HepG2 (cell line): ENCODE measurements around the gene TAGAP.

Experiments
- GZF1 ChIP-seq: sonication (generic); formaldehyde crosslinking; IDR thresholded peaks from 2 replicates; pipeline ENCODE4 v1.5.1; 2020; ENCODE audit warnings: mild to moderate bottlenecking, missing genetic modification reagents
- HNRNPL ChIP-seq: fragments of 200-400 bp; formaldehyde crosslinking; IDR thresholded peaks from 2 replicates; pipeline ENCODE4 v1.6.1; 2017; ENCODE audit warnings: mild to moderate bottlenecking, low read depth, low read length
- ZNF10 ChIP-seq: sonication (generic); formaldehyde crosslinking; IDR thresholded peaks from 2 replicates; pipeline ENCODE4 v1.4.0; 2020; ENCODE audit warnings: mild to moderate bottlenecking, low read depth, missing genetic modification reagents, borderline replicate concordance
- TF ChIP-seq, protein P1 (sequence below): sonication (generic); formaldehyde crosslinking; IDR thresholded peaks from 2 replicates; pipeline ENCODE4 v1.4.0; 2020; ENCODE audit warnings: mild to moderate bottlenecking, missing genetic modification reagents
- TF ChIP-seq, protein P2 (sequence below): sonication (generic); formaldehyde crosslinking; IDR thresholded peaks from 2 replicates; pipeline ENCODE4 v1.4.0; 2020; ENCODE audit warnings: mild to moderate bottlenecking, missing genetic modification reagents, borderline replicate concordance
- TF ChIP-seq, protein P3 (sequence below): sonication (generic); formaldehyde crosslinking; conservative IDR thresholded peaks from 2 replicates; pipeline ENCODE4 v1.4.0; 2020; ENCODE audit warnings: missing genetic modification reagents

DNA sequence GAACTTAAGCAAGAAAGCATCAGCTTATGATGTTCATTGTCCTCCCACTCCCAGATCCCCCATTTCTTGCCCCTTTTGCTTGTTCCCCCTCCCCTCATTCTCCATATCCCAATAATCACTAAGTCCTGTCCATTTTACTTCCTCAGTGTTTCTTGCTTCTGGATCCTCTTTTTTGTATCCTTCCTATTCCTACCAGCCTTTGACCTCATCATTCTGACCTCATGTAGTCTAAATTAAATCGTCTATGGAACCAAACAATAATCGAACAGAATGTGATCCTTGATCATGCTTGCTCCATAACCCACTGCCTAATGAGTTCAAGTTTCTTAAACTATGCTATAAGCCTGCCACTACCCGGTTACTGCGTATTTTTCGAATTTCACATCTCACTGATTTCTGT, 39.4 kb downstream of the TAGAP start:
- TF ChIP-seq, protein P1, sequence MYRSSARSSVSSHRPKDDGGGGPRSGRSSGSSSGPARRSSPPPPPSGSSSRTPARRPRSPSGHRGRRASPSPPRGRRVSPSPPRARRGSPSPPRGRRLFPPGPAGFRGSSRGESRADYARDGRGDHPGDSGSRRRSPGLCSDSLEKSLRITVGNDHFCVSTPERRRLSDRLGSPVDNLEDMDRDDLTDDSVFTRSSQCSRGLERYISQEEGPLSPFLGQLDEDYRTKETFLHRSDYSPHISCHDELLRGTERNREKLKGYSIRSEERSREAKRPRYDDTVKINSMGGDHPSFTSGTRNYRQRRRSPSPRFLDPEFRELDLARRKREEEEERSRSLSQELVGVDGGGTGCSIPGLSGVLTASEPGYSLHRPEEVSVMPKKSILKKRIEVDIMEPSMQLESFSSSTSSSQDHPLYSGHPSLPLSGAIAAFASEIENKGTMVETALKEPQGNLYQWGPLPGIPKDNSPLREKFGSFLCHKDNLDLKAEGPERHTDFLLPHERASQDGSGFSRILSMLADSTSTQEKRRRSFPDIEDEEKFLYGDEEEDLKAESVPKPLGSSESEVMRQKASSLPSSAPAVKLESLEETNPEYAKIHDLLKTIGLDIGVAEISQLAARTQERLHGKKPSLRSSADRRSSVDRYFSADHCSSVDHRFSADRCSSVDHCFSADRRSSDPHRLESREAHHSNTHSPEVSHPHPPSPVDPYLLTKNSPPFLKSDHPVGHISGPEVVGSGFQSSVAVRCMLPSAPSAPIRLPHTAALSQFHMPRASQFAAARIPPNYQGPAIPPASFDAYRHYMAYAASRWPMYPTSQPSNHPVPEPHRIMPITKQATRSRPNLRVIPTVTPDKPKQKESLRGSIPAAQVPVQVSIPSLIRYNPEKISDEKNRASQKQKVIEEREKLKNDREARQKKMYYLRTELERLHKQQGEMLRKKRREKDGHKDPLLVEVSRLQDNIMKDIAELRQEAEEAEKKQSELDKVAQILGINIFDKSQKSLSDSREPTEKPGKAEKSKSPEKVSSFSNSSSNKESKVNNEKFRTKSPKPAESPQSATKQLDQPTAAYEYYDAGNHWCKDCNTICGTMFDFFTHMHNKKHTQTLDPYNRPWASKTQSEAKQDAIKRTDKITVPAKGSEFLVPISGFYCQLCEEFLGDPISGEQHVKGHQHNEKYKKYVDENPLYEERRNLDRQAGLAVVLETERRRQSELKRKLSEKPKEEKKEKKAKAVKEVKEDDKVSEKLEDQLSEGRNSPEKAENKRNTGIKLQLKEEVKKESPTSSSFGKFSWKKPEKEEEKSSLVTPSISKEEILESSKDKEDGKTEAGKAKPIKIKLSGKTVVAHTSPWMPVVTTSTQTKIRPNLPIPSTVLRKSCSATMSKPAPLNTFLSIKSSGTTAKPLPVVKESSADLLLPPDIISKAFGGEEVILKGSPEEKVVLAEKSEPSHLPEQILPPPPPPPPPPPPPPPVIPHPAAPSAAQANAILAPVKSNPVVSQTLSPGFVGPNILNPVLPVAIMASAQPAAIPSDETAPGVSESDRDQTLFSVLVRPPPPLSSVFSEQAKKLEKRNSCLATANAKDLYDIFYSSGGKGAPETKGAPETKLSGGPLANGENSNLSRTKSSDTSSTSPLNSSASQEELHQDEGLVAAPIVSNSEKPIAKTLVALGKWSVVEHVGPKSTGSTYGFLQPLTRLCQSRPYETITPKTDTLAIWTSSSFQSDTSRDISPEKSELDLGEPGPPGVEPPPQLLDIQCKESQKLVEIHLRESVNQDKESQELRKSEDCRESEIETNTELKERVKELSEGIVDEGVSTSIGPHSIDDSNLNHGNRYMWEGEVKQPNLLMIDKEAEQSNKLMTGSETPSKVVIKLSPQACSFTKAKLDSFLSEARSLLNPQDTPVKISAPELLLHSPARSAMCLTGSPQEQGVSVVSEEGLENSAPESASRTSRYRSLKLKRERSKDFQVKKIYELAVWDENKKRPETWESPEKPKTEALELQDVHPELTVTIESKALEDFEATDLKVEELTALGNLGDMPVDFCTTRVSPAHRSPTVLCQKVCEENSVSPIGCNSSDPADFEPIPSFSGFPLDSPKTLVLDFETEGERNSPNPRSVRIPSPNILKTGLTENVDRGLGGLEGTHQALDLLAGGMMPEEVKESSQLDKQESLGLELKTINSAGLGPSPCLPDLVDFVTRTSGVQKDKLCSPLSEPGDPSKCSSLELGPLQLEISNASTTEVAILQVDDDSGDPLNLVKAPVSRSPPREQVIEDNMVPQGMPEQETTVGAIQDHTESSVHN, result no peak
- TF ChIP-seq ZNF10 (CRISPR knock-in tag), result no peak
- no peak for TF ChIP-seq HNRNPL
- no peak for TF ChIP-seq GZF1
- TF ChIP-seq, protein P2, sequence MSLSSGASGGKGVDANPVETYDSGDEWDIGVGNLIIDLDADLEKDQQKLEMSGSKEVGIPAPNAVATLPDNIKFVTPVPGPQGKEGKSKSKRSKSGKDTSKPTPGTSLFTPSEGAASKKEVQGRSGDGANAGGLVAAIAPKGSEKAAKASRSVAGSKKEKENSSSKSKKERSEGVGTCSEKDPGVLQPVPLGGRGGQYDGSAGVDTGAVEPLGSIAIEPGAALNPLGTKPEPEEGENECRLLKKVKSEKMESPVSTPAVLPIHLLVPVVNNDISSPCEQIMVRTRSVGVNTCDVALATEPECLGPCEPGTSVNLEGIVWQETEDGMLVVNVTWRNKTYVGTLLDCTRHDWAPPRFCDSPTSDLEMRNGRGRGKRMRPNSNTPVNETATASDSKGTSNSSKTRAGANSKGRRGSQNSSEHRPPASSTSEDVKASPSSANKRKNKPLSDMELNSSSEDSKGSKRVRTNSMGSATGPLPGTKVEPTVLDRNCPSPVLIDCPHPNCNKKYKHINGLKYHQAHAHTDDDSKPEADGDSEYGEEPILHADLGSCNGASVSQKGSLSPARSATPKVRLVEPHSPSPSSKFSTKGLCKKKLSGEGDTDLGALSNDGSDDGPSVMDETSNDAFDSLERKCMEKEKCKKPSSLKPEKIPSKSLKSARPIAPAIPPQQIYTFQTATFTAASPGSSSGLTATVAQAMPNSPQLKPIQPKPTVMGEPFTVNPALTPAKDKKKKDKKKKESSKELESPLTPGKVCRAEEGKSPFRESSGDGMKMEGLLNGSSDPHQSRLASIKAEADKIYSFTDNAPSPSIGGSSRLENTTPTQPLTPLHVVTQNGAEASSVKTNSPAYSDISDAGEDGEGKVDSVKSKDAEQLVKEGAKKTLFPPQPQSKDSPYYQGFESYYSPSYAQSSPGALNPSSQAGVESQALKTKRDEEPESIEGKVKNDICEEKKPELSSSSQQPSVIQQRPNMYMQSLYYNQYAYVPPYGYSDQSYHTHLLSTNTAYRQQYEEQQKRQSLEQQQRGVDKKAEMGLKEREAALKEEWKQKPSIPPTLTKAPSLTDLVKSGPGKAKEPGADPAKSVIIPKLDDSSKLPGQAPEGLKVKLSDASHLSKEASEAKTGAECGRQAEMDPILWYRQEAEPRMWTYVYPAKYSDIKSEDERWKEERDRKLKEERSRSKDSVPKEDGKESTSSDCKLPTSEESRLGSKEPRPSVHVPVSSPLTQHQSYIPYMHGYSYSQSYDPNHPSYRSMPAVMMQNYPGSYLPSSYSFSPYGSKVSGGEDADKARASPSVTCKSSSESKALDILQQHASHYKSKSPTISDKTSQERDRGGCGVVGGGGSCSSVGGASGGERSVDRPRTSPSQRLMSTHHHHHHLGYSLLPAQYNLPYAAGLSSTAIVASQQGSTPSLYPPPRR (CRISPR knock-in tag), result no peak
- TF ChIP-seq, protein P3, sequence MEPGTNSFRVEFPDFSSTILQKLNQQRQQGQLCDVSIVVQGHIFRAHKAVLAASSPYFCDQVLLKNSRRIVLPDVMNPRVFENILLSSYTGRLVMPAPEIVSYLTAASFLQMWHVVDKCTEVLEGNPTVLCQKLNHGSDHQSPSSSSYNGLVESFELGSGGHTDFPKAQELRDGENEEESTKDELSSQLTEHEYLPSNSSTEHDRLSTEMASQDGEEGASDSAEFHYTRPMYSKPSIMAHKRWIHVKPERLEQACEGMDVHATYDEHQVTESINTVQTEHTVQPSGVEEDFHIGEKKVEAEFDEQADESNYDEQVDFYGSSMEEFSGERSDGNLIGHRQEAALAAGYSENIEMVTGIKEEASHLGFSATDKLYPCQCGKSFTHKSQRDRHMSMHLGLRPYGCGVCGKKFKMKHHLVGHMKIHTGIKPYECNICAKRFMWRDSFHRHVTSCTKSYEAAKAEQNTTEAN (CRISPR knock-in tag), result no peak
